NOMO-1 treated with dmso at 0.1 percent for 144 hours (cell line): ENCODE data around the gene DNM3.
"Not testable (repeated sequence)": the region's sequence is repeated elsewhere in the genome, so short reads cannot be mapped to it uniquely, and the experiment has no call there.

Experiments
- DNase-seq: peaks from one replicate; lab custom pipeline; 2025; ENCODE audit not compliant: unreplicated experiment; lab: John Stamatoyannopoulos, UW

The DNM3 gene

GRCh38 chr1:171841050-171841910, at the start of gene DNM3:
Gene DNM3 (plus strand): TSS chr1:171841498. CDS start chr1:171841657, 159 bp downstream.
- peak; percentile 38 for DNase-seq

- no peak for DNase-seq
Measured at GRCh38 chr1:171792656-171793369, 48.5 kb upstream of the DNM3 start.

GRCh38 chr1:171793636-171794035, 47.7 kb upstream of the DNM3 start:
- DNase-seq = no peak

- DNase-seq = no peak
Measured at GRCh38 chr1:171794085-171794484, 47.2 kb upstream of the DNM3 start.

GRCh38 chr1:171796592-171796991, 44.7 kb upstream of the DNM3 start:
- no peak for DNase-seq

- DNase-seq = no peak
Measured at GRCh38 chr1:171798311-171798710, 43.0 kb upstream of the DNM3 start.

DNA sequence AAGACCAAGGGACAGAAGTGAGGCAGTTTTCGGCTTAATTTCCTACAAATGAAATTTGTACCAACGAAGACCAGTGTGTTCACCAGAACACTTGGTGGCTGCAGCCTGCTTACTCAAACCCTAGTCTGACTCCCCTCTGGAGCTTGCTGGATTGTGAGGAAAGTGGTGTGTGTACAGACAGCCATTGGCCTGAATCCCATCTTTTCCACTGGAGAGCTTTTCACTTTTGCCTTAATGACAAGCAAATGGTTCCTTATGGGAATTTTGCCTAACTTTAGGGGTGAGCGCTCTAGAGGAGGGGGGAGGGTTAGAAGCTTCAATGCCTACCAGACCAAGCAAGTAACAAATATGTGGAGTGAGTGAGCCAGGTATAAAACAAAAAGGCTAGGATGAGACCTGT, 42.5 kb upstream of the DNM3 start:
- no peak for DNase-seq

- no peak for DNase-seq
Measured at GRCh38 chr1:171799166-171799565, 42.1 kb upstream of the DNM3 start.

DNA sequence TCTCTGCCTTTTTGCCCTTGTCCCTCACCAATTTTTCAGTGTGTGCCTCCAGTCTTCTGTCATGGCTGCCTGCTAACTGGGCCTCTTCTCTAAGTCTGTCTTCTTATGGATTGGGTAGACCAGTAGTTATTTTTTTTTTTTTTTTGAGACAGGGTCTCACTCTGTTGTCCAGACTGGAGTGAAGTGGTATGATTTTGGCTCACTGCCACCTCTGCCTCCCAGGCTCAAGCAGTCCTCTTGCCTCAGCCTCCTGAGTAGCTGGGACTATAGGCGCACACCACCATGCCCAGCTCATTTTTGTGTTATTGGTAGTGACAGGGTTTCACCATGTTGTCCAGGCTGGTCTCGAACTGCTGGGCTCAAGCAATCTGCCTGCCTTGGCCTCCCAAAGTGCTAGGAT, 41.6 kb upstream of the DNM3 start:
- DNase-seq = not testable (repeated sequence)

- no peak for DNase-seq
Measured at GRCh38 chr1:171800342-171800741, 41.0 kb upstream of the DNM3 start.

- no peak for DNase-seq
Measured at GRCh38 chr1:171800851-171801250, 40.4 kb upstream of the DNM3 start.

- DNase-seq = no peak
Measured at GRCh38 chr1:171801487-171801891, 39.8 kb upstream of the DNM3 start.

- no peak for DNase-seq
Measured at GRCh38 chr1:171802207-171802606, 39.1 kb upstream of the DNM3 start.

GRCh38 chr1:171803045-171803444, 38.3 kb upstream of the DNM3 start:
- DNase-seq = no peak

DNA sequence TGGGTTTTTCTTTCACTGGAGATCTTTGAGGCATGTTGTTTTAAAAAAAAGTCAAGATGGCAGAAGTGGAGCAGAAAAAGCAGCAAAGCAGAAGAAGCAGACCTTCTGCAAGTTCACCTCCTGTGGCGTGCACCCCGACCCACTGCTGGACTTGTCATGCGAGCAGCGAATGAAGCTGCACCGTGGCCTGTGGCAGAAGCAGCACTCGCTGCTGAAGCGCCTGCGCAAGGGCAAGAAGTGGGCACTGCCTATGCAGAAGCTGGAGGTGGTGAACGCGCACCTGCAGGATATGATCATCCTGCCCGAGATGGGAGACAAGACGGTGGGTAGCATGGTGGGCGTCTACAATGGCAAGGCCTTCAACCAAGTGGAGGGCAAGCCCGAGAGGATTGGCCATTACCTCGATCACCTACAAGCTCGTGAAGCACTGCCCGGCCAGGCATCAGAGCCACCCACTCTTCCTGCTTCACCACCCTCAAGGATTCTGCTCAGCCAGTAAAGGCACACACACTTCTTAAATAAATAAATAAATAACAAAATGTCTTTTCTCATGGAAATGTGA, 37.8 kb upstream of the DNM3 start:
- DNase-seq = no peak

GRCh38 chr1:171805395-171806115, 35.7 kb upstream of the DNM3 start:
- DNase-seq = no peak

GRCh38 chr1:171807556-171807955, 33.7 kb upstream of the DNM3 start:
- DNase-seq = no peak

DNA sequence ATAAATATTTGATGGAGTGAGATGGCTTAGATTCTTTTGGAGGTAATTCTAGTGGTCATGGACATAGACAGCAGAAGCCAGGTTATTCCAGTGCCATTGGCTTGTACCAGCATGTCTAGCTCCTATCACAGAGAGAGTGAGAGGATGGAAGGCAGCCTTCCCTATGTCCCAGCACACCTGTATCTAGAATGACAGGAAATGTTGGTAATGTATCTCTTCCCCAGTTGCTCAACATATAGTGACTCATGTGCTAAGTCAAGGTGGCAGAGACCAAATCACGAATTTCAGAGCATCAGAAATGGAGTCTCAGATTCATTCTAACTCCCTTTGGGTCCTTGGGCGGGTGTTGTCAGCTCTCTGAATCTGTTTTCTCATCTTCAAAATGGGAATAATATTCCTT, 31.5 kb upstream of the DNM3 start:
- DNase-seq = no peak

- no peak for DNase-seq
Measured at GRCh38 chr1:171811672-171812071, 29.6 kb upstream of the DNM3 start.

- DNase-seq = no peak
Measured at GRCh38 chr1:171814692-171815091, 26.6 kb upstream of the DNM3 start.

DNA sequence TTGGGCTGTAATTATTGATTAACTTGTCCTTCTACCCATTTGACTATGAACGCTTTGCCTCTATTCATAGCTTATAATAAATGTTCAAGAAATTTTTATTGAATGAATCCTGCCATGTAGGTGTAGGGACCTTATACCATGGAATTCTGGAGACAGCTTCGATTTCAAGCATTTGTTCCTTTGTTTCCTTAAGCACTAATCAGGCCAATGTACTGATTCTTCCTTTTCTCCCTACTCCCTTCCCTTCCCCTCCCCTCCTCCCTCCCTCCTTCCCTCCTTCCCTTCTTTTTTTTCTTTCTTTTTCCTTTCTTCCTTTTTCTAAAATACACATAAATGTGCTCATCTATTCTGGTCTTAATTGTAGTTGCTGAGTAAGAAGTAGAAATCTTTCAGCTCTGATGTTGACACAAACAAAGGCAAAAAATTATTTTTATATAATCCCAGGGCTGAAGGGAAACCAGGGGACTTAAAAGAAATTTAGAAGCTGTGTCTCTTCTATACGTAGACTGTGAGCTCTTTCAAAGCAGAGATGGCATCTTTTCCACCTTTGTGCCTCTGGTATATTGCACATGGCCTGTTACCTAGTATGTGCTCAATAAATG, 24.9 kb upstream of the DNM3 start:
- no peak for DNase-seq
